DMS 273 treated with DMSO at 0.1 percent for 48 hours (cell line): ENCODE results near the gene RRP1B.
"Not testable (repeated sequence)": the region's sequence is repeated elsewhere in the genome, so short reads cannot be mapped to it uniquely, and the experiment has no call there.

Experiments
- DNase-seq: peaks from one replicate; lab custom pipeline; 2025; lab: John Stamatoyannopoulos, UW

RRP1B gene

DNA sequence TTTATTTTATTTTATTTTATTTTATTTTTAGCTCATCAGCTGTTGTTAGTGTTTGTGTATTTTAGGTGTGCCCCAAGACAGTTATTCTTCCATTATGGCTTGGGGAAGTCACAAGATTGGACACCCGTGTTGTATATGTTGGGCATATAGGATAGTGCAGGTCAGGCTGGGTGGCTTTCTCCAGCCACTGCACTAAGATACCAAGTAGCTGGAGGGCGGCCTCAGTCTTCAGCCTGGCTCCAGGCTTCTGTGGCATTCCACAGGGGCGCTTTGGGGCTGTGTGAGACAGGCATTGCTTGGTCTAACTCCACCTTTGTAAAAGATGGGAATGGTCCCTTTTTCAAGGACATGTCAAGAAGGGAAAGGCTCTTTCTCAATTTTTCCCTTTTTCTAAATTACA lies 16.5 kb downstream of the RRP1B start:
- DNase-seq = no peak

DNA sequence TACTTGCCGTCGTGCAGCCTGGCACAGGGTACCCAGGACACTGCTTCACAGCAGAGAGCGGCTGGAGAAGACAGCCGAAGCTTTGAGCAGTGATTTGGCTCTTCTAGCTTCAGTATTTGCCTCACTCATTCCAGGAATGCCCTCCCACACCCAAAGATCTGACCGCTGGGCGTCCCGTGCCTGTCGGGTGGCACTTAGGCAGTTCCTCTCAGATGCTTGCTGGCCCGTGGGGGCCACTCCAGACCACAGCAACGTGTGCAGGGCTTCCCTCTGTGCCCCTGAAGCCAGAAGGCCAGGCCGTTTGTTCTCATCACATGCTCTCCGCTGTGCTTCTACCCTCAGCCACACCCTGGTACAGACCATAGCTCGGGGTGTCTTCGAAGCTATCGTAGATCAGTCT lies 17.0 kb downstream of the RRP1B start:
- no peak for DNase-seq

DNA sequence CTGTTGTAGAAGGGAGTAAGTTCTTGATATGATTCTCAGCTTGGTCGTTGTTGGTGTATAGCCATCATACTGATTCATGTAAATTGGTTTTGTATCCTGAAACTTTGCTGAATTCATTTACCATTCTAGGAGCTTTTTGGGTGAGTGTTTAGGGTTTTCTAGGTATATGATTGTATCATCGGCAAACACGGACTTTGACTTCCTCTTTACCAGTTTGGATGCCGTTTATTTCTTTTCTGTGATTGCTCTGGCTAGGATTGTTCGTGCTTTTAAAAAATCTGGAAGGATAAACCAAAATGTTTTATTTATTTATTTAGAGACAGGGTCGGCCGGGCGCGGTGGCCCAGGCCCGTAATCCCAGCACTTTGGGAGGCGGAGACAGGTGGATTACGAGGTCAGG lies 20.6 kb downstream of the RRP1B start:
- DNase-seq = no peak

DNA sequence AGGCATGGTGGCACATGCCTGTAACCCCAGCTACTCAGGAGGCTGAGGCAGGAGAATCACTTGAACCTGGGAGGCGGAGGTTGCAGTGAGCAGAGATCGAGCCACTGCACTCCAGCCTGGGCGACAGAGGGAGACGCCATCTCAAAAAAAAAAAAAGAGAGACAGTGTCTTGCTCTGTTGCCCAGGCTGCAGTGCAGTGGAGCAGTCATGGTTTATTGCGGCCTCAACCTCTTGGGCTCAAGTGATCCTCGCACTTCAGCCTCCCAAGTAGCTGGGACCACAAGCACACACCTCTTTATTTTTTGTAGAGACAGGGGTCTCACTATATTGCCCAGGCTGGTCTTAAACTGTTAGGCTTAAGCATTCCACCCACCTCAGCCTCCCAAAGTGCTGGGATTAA lies 21.1 kb downstream of the RRP1B start:
- not testable (repeated sequence) for DNase-seq

DNA sequence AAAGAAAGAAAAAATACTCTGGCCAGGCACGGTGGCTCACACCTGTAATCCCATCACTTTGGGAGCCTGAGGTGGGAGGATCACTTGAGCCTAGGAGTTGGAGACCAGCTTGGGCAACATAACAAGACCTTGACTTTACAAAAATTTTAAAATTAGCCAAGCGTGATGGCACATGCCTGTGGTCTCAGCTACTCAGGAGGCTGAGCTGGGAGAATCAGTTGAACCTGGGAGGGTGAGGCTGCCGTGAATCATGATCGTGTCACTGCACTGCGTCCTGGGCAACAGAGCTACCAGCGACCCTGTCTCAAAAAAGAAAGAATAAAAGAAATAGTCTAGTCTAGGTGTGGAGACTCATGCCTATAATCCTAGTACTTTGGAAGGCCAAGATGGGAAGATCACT lies 22.3 kb downstream of the RRP1B start:
- DNase-seq = no peak

DNA sequence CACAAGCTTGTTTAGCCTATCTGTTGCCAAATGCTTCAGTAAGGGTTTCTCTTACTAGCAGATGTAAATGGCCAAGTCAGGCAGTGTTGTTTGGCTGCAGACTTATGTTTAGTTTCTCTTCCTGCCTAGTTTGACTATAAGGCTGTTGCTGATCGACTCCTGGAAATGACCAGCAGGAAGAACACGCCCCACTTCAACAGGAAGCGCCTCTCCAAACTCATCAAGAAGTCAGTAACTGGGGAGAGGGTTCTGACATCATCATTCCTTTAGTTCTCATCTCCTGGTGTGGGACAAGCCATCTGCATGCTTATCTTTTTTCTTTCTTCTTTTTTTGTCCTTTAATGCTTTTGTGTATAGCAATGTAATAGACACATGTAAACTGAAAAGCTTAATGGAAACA lies 25.1 kb downstream of the RRP1B start:
- no peak for DNase-seq

DNA sequence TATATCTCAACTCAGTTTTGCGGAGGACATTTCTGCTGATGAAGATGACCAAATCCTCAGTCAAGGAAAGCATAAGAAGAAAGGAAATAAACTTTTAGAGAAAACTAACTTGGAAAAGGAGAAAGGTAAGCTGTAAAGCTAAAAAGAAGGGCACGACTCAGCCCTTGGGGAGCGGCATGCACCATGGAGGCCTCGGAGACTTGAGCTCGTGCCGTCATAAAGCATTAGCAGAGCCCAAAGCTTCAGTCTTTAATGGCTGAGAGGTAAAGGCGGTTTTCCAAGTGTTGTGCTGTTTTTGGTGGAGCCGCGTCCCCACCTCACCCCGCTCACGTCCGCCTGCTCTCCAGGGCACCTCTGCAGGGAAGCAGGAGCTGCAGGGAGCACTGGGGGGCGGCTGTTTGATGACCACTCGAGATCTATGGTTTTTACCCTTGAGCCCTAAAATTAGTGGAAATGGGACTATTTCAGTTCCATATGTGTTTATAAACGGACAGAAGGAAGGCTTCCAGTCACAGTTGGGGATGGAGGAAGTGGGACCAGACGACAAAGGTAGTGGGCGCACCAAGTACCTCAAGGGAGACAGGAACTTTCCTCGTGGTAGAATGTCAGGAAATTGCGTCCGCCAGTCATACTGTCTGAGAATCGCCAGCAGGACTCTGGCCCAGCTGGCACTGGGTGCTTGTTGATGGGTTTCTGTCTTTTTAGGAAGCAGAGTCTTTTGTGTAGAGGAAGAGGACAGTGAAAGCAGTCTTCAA lies 27.6 kb downstream of the RRP1B start:
- DNase-seq = no peak

DNA sequence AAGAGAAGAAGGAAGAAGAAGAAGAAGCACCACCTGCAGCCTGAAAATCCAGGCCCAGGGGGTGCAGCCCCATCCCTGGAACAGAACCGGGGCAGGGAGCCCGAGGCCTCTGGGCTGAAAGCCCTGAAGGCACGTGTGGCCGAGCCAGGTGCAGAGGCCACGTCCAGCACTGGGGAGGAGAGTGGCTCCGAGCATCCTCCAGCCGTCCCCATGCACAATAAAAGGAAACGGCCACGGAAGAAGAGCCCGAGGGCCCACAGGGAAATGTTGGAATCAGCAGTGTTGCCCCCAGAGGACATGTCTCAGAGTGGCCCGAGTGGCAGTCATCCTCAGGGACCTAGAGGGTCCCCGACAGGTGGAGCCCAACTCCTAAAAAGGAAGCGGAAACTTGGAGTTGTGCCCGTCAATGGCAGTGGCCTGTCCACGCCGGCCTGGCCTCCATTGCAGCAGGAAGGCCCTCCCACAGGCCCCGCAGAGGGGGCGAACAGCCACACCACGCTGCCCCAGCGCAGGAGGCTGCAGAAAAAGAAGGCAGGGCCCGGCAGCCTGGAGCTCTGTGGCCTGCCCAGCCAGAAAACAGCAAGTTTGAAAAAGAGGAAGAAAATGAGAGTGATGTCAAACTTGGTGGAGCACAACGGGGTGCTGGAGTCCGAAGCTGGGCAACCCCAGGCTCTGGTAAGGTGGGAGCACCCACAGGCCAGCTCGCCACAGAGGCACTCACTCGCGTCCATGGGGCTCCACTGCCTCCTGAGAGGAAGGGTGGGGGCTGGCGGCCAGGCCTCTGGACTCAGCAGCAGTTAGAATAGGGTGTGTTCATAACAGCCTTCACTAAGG lies 28.4 kb downstream of the RRP1B start:
- no peak for DNase-seq

DNA sequence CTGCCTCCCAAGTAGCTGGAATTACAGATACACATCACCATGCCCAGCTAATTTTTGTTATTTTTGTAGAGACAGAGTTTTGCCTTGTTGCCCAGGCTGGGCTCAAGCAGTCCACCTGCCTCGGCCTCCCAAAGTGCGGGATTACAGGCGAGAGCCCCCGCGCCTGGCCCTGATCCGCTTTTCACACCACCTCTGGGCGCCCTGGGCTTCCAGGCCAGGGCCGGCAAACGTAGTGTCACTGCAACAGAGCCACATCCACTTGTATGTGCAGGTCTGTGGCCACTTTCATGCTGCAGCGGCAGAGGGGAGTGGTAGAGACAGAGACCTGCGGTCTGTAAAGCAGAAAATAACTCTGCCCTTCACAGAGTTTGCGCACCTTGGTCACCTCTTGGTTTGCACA lies 29.5 kb downstream of the RRP1B start:
- DNase-seq = no peak

DNA sequence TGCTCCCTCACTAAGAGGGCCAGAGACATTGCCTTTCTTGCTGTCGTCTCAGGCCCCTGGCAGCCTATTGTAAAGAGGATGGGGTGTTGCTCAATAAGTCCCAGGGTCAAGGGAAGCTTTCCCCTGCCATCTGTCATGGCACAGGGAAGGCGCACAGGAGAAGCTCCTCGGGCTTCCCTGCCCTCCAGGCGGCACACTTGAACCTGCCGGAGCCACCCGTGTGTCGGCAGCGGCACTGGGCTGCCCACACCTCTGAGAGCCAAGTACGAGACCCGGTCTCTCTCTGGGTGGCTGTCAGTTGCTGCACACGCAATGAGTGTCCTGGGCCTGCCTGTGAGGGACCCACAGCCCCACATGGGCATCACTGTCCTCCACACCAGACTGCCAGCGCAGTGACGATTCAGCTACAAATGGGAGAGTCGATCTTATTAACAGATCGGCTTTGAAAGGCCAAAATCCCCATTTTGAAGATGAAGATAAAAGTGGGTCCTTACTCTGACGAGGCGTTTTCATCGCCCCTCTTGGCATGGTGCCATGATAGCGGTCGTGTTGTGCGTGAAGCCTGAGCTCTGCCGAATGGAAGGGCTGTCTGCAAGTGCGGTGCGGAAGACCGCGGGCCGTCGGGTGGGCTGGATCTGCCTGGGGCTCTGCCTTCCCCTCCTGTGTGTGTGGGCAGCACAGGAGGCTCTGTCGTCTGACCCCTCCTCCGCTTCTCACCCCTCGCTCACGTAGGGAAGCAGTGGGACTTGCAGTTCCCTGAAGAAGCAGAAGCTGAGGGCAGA lies 30.4 kb downstream of the RRP1B start:
- no peak for DNase-seq

DNA sequence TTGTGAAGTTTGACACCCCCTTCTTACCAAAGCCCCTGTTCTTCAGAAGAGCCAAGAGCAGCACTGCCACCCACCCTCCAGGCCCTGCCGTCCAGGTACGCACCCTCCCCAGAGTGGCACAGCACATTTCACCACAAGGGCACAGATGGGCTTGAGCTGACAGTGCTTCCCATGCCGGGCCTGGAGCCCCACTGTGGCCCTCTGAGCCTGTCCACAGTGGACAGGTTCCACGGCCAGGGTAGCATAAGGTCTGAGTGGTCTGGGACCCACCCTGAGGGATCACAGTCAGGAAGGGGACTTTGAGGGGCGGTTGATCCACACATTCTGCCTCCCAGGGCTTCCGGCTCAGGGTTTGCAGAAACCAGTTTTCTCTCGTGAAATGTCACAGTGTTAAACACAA lies 31.0 kb downstream of the RRP1B start:
- no peak for DNase-seq

DNA sequence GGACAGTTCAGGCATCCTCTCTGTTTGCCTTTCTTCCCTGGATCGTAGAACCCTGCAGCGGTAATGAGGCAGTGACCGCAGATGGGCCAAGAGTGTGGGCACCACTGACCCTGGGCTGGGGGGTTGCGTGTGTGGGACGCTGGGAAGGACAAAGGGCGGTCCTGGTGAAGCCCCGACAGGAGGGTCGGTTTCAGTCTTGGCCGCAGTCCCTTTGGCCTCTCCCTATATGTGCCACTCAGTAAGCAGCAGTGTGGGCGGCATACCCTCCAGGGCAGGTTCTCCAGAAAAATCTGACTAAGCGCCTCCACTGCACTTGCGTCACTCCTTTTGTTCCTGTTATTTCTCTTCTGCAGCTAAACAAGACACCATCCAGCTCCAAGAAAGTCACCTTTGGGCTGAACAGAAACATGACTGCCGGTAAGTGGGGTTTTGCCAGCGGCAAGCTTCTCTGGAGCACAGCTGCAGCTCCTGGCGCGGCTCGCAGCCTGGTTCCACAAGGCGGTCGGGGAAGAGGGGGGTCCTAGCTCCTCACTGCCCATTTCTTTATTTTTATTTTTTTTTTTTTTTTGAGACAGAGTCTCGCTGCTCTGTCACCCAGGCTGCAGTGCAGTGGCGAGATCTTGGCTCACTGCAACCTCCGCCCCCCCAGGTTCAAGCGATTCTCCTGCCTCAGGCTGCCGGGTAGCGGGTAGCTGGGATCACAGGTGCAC lies 31.9 kb downstream of the RRP1B start:
- DNase-seq = no peak

DNA sequence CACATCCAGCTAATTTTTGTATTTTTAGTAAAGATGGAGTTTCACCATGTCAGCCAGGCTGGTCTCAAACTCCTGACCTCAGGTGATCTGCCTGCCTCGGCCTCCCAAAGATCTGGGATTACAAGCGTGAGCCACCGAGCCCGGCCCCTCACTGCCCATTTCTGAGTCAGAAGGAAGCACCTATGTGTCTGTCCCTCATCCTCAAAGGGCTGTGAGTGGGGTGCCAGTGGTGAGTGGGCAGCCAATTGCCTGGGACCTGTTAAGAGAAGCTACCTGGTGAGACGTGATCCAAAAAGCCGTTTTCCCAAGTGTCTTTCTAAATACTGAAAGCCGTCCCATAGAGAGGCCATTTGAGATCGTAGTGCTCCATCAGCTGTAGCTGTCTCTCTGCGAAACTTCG lies 32.4 kb downstream of the RRP1B start:
- no peak for DNase-seq

DNA sequence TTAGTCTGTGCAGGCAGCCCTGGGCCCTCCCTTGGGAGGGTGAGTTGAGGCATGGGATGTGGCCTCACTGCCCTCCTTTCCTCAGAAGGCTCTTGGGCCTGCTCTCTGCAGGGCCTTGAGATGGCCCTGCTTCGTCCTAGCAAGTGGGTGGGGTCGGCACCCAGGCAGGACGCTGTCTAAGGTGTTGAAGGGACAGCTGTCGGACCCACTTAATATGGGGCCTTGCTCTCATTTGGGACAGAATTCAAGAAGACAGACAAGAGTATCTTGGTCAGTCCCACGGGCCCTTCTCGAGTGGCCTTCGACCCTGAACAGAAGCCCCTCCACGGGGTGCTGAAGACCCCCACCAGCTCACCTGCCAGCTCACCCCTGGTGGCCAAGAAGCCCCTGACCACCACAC lies 33.6 kb downstream of the RRP1B start:
- DNase-seq = no peak

DNA sequence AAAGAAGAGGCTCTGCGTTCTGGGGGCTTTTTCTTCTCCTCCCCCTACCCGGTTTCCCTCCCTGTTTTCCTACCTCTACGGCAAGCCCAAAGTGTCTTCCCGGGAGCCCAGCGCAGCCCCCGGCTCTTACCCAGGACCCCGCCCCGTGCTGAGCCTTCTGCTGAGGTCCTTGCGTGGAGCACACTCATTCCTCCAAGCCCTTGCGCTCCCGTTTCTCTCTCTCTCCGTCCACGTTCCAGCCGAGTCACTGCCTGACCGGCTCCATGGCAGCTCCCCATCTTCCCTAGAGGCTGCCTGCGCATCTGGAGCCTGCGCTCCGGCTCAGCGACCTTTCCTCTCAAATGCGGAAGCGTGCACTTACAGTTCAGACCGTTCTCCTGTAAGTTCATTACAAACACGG lies 34.6 kb downstream of the RRP1B start:
- DNase-seq = no peak

DNA sequence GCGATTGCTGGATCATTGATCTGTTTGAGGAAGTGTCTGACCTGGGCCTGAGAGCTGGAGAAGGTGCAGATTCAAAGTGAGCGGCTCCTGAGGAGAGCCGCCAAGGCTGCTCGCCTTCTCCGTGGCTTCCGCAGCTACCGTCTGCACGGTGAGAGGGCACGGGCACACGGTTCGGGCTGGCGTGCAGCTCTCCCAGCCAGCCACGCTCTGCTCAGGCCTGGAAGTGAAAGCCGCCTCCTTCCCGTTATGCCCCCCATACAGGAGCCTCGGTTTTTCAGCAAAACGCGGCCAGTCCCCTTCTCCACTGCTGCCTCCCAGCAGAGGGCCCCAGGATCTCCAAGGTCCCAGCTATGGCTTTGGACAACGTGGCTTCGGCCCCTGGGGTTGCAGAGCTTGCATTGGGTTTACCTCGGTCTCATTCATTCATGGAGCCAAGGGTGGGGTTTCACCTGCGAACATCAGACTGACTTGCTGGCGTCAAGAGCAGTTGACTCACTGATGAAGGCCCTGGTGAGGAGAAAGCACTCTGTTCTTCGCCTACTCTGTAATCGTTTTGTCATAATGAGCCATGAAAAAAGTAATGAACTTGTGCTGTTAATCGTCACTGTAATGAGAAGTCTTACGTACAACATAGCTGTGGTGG lies 35.2 kb downstream of the RRP1B start:
- no peak for DNase-seq

DNA sequence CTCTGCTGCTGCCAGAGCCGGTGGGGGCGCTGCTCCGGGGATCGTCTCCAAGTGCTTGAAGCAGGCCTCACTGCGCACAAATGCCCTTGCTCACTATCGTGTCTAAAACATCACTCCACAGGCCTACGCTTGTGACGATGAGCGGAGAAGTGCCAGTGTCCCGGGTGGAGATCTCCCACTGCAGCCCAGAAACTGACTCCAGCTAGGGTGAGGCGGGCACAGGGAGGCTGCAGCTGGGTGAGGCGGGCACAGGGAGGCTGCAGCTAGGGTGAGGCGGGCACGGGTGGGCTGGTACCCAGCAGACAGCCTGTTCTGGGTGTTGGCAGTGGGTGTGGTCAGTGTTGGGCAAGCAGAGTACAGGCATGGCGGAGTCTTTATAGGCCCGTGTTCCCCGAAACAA lies 36.9 kb downstream of the RRP1B start:
- DNase-seq = no peak

DNA sequence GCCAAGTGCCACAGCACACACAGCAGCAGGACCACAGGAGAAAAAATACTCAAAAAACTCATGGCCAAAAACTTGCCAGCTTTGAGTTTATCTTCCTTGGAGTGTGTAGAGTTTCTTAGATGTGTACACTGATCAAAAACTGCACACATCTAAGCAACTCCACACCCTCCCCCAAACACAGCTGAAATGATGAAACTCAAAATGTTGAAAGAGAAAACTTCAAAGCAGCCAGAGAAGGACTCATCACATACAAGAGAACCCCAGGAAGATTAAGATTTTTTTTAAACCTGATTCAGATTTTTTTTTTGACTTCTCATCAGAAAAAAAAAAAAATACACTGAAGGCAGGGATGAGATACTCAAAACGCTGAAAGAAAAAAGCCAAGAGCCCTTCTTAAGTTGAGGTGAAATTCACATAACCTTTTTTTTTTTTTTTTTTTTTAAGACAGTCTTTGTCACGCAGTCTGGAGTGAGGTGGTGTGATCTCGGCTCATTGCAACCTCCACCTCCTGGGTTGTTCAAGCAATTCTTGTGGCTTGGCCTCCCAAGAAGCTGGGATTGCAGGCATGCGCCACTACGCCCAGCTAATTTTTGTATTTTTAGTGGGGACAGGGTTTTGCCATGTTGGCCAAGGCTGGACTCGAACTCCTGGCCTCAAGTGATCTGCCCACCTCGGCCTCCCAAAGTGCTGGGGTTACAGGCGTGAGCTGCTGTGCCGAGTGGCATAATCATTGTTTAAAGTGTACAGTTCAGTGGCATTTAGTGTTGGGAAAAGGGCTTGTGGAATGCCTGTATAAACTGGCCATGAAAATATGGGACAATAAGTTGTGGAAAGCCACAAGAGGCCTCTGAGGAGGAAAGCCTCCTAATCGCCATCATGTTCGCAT lies 38.6 kb downstream of the RRP1B start:
- DNase-seq = no peak

DNA sequence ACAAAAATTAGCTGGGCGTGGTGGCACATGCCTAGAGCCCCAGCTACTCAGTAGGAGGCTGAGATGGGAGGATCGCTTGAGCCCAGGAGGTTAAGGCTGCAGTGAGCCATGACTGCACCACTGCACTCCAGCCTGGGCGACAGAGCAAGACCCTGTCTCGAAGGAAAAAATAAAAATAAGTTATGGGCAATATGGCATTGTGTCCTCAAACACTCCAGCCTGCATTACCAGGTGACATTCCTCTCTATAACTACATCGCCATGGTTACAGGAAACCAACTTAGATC lies 40.1 kb downstream of the RRP1B start:
- DNase-seq = not testable (repeated sequence)

DNA sequence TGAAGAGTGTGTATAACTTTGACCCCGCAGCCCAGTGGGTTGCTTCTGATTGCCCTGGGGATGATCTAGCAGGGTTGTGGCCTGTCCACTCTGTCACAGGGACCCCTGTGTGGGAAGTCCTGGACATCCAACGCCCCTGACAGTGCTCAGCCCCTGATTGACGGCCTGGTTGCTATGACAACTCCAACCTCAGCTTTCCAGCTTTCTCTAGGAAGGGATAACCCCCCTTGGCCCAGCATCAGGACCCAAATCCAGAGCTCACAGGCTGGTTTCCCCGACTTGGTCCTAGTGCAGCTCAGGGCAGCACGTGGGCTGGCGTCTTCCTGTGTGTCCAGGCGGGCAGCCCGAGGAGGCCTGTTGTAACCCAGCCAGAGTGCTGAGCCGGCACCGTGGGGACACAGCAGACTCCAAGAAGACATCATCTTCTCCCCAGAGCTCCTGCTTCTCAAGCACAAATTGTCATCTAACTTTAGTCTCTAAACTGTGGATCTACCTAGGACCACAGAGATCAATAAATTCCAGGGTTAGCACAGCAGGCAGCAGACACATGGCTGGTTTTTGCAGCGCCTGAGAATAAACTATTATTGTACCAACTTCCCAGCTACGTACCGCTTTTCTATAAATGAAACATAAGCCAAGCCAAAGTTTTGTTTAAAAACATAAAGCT lies 40.7 kb downstream of the RRP1B start:
- DNase-seq = no peak
